SW480 (cell line): ENCODE data around the gene ZNF322.

ENCODE experiments used
- DNase-seq: peaks from one replicate; pipeline ENCODE4 v3.0.0-alpha.2; 2016; ENCODE audit warnings: low spot score

Gene ZNF322

GRCh38 chr6:26588965-26589364 is 70.6 kb downstream of the ZNF322 start:
- no peak for DNase-seq
